ENCODE data around the gene PRKCB.

- TF ChIP-seq CTCF (IDR thresholded peaks at IDR 0.05; ENCODE audit: low read depth, low read length, poor library complexity, severe bottlenecking), result no peak
- no peak for TF ChIP-seq EZH2phosphoT487 (IDR thresholded peaks at IDR 0.05; ENCODE audit: borderline replicate concordance, low read length)
These were observed 200.3 kb downstream of the PRKCB start for GRCh38 chr16:24036038-24036543.
